K562 (cell line): ENCODE results near the gene ZNF48. TPM values are rescaled to one million over a fixed set of nuclear protein-coding genes. Genes with fewer than 3 reads are reported as not detected.

Experiments used
- ARNT ChIP-seq, 2 experiments: fragments of 450-650 bp; IDR thresholded peaks; 2 replicates each; pipeline ENCODE4 v1.6.1; 2016; ENCODE audit warnings: mild to moderate bottlenecking in 1 of 2
- E4F1 ChIP-seq: fragments of 250-450 bp; sonication (Bioruptor Pico); IDR thresholded peaks from 2 replicates; pipeline ENCODE4 v1.5.0; 2021; ENCODE audit warnings: mild to moderate bottlenecking, borderline replicate concordance
- FOXA3 ChIP-seq, 2 experiments: fragments of 450-650 bp in 1 of 2; sonication (generic) in 1 of 2; formaldehyde crosslinking; IDR thresholded peaks in 1 of 2; conservative IDR thresholded peaks in 1 of 2; 2 replicates each; pipeline versions ENCODE4 v1.4.0 to v1.8.0; 2020 to 2022; ENCODE audit warnings: mild to moderate bottlenecking in 2 of 2, missing genetic modification reagents in 1 of 2
- HINFP ChIP-seq: fragments of 450-650 bp; conservative IDR thresholded peaks from 2 replicates; pipeline ENCODE4 v1.6.1; 2016; ENCODE audit warnings: missing genetic modification characterization, low read depth, mild to moderate bottlenecking, control low read depth, missing compliant biosample characterization
- HSF4 ChIP-seq: fragments of 250-450 bp; sonication (Bioruptor Pico); IDR thresholded peaks from 2 replicates; pipeline ENCODE4 v2.1.2; 2022; ENCODE audit warnings: mild to moderate bottlenecking, moderate library complexity, borderline replicate concordance
- IRF1 ChIP-seq: sonication (generic); formaldehyde crosslinking; IDR thresholded peaks from 2 replicates; pipeline ENCODE4 v1.8.0; 2022; ENCODE audit warnings: missing genetic modification reagents, mild to moderate bottlenecking, borderline replicate concordance
- MEF2A ChIP-seq: IDR thresholded peaks from 2 replicates; pipeline ENCODE4 v1.6.1; 2011; ENCODE audit warnings: low read depth, mild to moderate bottlenecking, low read length, moderate library complexity; ENCODE audit not compliant: control insufficient read depth
- MEIS2 ChIP-seq: fragments of 450-650 bp; IDR thresholded peaks from 2 replicates; pipeline ENCODE4 v1.6.1; 2014; ENCODE audit warnings: mild to moderate bottlenecking; ENCODE audit not compliant: partially characterized antibody
- NELFE ChIP-seq: IDR thresholded peaks from 2 replicates; pipeline ENCODE4 v1.6.1; 2011; ENCODE audit warnings: mild to moderate bottlenecking; ENCODE audit not compliant: insufficient read depth, insufficient read length
- NR4A1 ChIP-seq, 2 experiments: fragments of 250-450 bp in 1 of 2; fragments of 450-650 bp in 1 of 2; sonication (Bioruptor Pico) in 1 of 2; IDR thresholded peaks; 2 replicates each; pipeline versions ENCODE4 v1.4.0 to v1.6.1; 2016 to 2020; ENCODE audit warnings: mild to moderate bottlenecking in 2 of 2, missing compliant biosample characterization in 1 of 2, missing genetic modification characterization in 1 of 2, moderate library complexity in 1 of 2
- PHF20 ChIP-seq: fragments of 450-650 bp; IDR thresholded peaks from 2 replicates; pipeline ENCODE4 v1.6.1; 2018; ENCODE audit not compliant: partially characterized antibody
- USF1 ChIP-seq: sonication (generic); formaldehyde crosslinking; IDR thresholded peaks from 2 replicates; pipeline ENCODE4 v1.9.0; 2022; ENCODE audit warnings: mild to moderate bottlenecking, missing genetic modification reagents
- YY1 ChIP-seq, 3 experiments: IDR thresholded peaks; 2 replicates each; pipeline ENCODE4 v1.6.1; 2011; ENCODE audit warnings: low read length in 2 of 3, mild to moderate bottlenecking in 2 of 3, moderate library complexity in 2 of 3, borderline replicate concordance in 1 of 3, control low read depth in 1 of 3, low read depth in 1 of 3; ENCODE audit not compliant: insufficient read depth in 3 of 3, insufficient replicate concordance in 2 of 3, control insufficient read depth in 1 of 3, insufficient read length in 1 of 3; ENCODE audit errors: extremely low read depth in 1 of 3
- ZBTB26 ChIP-seq: fragments of 450-650 bp; formaldehyde crosslinking; IDR thresholded peaks from 2 replicates; pipeline ENCODE4 v1.4.0; 2022; ENCODE audit warnings: missing genetic modification characterization
- ZNF217 ChIP-seq: sonication (generic); formaldehyde crosslinking; IDR thresholded peaks from 2 replicates; pipeline ENCODE4 v1.8.0; 2022; ENCODE audit warnings: mild to moderate bottlenecking, missing genetic modification reagents
- ZNF655 ChIP-seq: fragments of 250-450 bp; sonication (Bioruptor Pico); IDR thresholded peaks from 2 replicates; pipeline ENCODE4 v1.5.0; 2021
- polyA plus RNA-seq, 8 experiments: library from polyadenylated mRNA; depleted of rRNA in 4 of 8; stranded (reverse) in 5 of 8; unstranded in 3 of 8; fragments of >200 nt; fragmentation: Nextera tagmentation in 2 of 8; fragmentation: Illumina TruSeq in 1 of 8; extraction: Ambion mirVana in 2 of 8; extraction: Trizol in 1 of 8; gene quantifications; 2 replicates each; pipeline versions ENCODE4 v1.2.1 to v1.2.3, GENCODE V29; 2011 to 2014; ENCODE audit warnings: inconsistent platforms in 1 of 8, missing spikeins in 1 of 8
- total RNA-seq, 7 experiments: library from RNA; depleted of rRNA in 6 of 7; stranded (reverse); fragments of >200 nt in 6 of 7; fragmentation: Illumina TruSeq in 2 of 7; extraction: Trizol in 2 of 7; gene quantifications; 2 replicates each; pipeline versions ENCODE4 v1.2.1 to v1.2.3, GENCODE V29; 2011 to 2021; ENCODE audit warnings: low replicate concordance in 1 of 7

Gene ZNF48
- total and polyA plus RNA-seq, 9 of the 15 experiments (the other 6 are each of a cell fraction or from before 2014, with no cell fraction given), result 0.38 to 11.6 (median 4.7) TPM

GRCh38 chr16:30429678-30430427, 34.6 kb downstream of the ZNF48 start, which contains the start of gene DCTPP1 (continued):
- TF ChIP-seq HINFP (tag) (no peak), YY1 (IDR thresholded peaks at IDR 0.05; ENCODE audit: borderline replicate concordance in 1 of 3, control insufficient read depth in 1 of 3, extremely low read depth in 1 of 3, insufficient read depth in 3 of 3, insufficient read length in 1 of 3, insufficient replicate concordance in 2 of 3, low read depth in 1 of 3, low read length in 2 of 3) (peak in 1 of 3 experiments; percentile 7), ZNF655 (CRISPR knock-in tag) (no peak), NELFE (no peak), NR4A1 (CRISPR knock-in tag; IDR thresholded peaks at IDR 0.05) (0 out of 2 replicates have a peak, but pooled peaks have one; percentile 45), NR4A1 (tag; IDR thresholded peaks at IDR 0.05) (no peak), ARNT (IDR thresholded peaks at IDR 0.05) (0 out of 4 replicates have a peak, but pooled peaks of 1 of the 2 experiments have one; percentile 65), FOXA3 (CRISPR knock-in tag; conservative IDR thresholded peaks at IDR 0.05 in 1 of 2, IDR thresholded peaks at IDR 0.05 in 1 of 2) (peak in 1 of 2 experiments; percentile 58; a peak in 2 of 4 replicates), MEF2A (no peak), ZNF217 (CRISPR knock-in tag) (no peak), MEIS2 (no peak), E4F1 (CRISPR knock-in tag) (no peak), HSF4 (CRISPR knock-in tag) (0 out of 2 replicates have a peak, but pooled peaks have one; percentile 39), USF1 (CRISPR knock-in tag) (peak; percentile 62), ZBTB26 (CRISPR knock-in tag) (0 out of 2 replicates have a peak, but pooled peaks have one; percentile 5), PHF20 (peak; percentile 49), IRF1 (no peak)
